ENCODE measurements around the gene KSR1. TPM values are rescaled to one million over a fixed set of nuclear protein-coding genes. Genes with fewer than 3 reads are reported as not detected.
"Not testable (repeated sequence)": the region's sequence is repeated elsewhere in the genome, so short reads cannot be mapped to it uniquely, and the experiment has no call there.

The KSR1 gene
- total and polyA plus RNA-seq, 2 experiments from 2014 or later: 0.98 to 2.5 TPM

GRCh38 chr17:27496971-27497370 lies 40.7 kb downstream of the KSR1 start:
- Histone ChIP-seq H3K27me3 (replicated peaks; ENCODE audit: insufficient read depth) (no peaks in the 10 kb centered on the region), H3K9me3 (ENCODE audit: low read depth) (no peaks in the 10 kb centered on the region), H3F3A (ENCODE audit: insufficient read depth) (no peaks in the 10 kb centered on the region), H3K9me2 (ENCODE audit: insufficient read depth) (no peaks in the 10 kb centered on the region), H3K4me2 (ENCODE audit: unreplicated experiment) (no peak overlapping the region), H3K36me3 (ENCODE audit: low read depth) (no peaks in the 10 kb centered on the region), H4K20me1 (ENCODE audit: insufficient read depth) (no peaks in the 10 kb centered on the region), H3K4me3 (no peak overlapping the region), H3K4me1 (ENCODE audit: insufficient read depth) (peaks cover 13% of the 10 kb centered on the region), H3K27ac (no peak overlapping the region), H2AFZ (no peak overlapping the region), H3K9ac (no peak overlapping the region), H3K79me2 (ENCODE audit: insufficient read depth) (no peaks in the 10 kb centered on the region)
- TF ChIP-seq EZH2 (IDR thresholded peaks at IDR 0.05; ENCODE audit: insufficient read depth, poor library complexity, severe bottlenecking): no peak
- TF ChIP-seq EZH2phosphoT487 (IDR thresholded peaks at IDR 0.05; ENCODE audit: insufficient read depth, low read depth): no peak
- WGBS, 2 experiments (ENCODE audit: low coverage in 1 of 2, low lambda C conversion rate in 2 of 2, missing lambda C conversion rate in 2 of 2): 80 to 86% methylated on average over 9 of the region's 9 CpGs
- in situ Hi-C loops (cut with MboI): loop anchor here (10.0 kb wide), 1 partner anchor 152 kb away; no protein-coding TSS in a partner anchor
- DNase-seq: no peak

- Histone ChIP-seq H3K9me3 (ENCODE audit: low read depth) (no peaks in the 10 kb centered on the region), H3K27ac (no peak overlapping the region), H3K4me1 (ENCODE audit: insufficient read depth) (peaks cover 20% of the 10 kb centered on the region), H4K20me1 (ENCODE audit: insufficient read depth) (no peaks in the 10 kb centered on the region), H3K9ac (no peak overlapping the region), H3K36me3 (ENCODE audit: low read depth) (no peaks in the 10 kb centered on the region), H3K27me3 (replicated peaks; ENCODE audit: insufficient read depth) (no peaks in the 10 kb centered on the region), H3K4me3 (no peak overlapping the region), H3K79me2 (ENCODE audit: insufficient read depth) (no peaks in the 10 kb centered on the region), H3K4me2 (ENCODE audit: unreplicated experiment) (no peak overlapping the region), H2AFZ (no peak overlapping the region), H3F3A (ENCODE audit: insufficient read depth) (no peaks in the 10 kb centered on the region), H3K9me2 (ENCODE audit: insufficient read depth) (no peaks in the 10 kb centered on the region)
- in situ Hi-C loops (cut with MboI): loop anchor here (10.0 kb wide), 1 partner anchor 153 kb away; no protein-coding TSS in a partner anchor
- WGBS, 2 experiments (ENCODE audit: low coverage in 1 of 2, low lambda C conversion rate in 2 of 2, missing lambda C conversion rate in 2 of 2): 70 to 75% methylated on average over 5 of the region's 5 CpGs
- no peak for DNase-seq
- TF ChIP-seq EZH2phosphoT487 (IDR thresholded peaks at IDR 0.05; ENCODE audit: insufficient read depth, low read depth) (no peak), EZH2 (IDR thresholded peaks at IDR 0.05; ENCODE audit: insufficient read depth, poor library complexity, severe bottlenecking) (no peak)
Observed at GRCh38 chr17:27497696-27498095, 41.4 kb downstream of the KSR1 start.

GRCh38 chr17:27498615-27499309 lies 42.5 kb downstream of the KSR1 start:
- 98% methylated on average over 8 of the region's 8 CpGs for WGBS, 2 experiments (ENCODE audit: low coverage in 1 of 2, low lambda C conversion rate in 2 of 2, missing lambda C conversion rate in 2 of 2)
- in situ Hi-C loops (cut with MboI): loop anchor here (10.0 kb wide), 1 partner anchor 154 kb away; no protein-coding TSS in a partner anchor
- H3F3A ChIP-seq (ENCODE audit: insufficient read depth): 0 out of 2 replicates have a peak, but pooled peaks cover 6% of the 10 kb centered on the region
- DNase-seq: no peak
- H2AFZ ChIP-seq: no peak overlapping the region
- no peak for TF ChIP-seq EZH2phosphoT487 (IDR thresholded peaks at IDR 0.05; ENCODE audit: insufficient read depth, low read depth)
- no peak for TF ChIP-seq EZH2 (IDR thresholded peaks at IDR 0.05; ENCODE audit: insufficient read depth, poor library complexity, severe bottlenecking)
- H3K36me3 ChIP-seq (ENCODE audit: low read depth): no peaks in the 10 kb centered on the region
- H3K27ac ChIP-seq: no peak overlapping the region
- no peaks in the 10 kb centered on the region for H4K20me1 ChIP-seq (ENCODE audit: insufficient read depth)
- H3K79me2 ChIP-seq (ENCODE audit: insufficient read depth): no peaks in the 10 kb centered on the region
- no peaks in the 10 kb centered on the region for H3K9me3 ChIP-seq (ENCODE audit: low read depth)
- no peaks in the 10 kb centered on the region for H3K9me2 ChIP-seq (ENCODE audit: insufficient read depth)
- no peak overlapping the region for H3K4me3 ChIP-seq
- no peaks in the 10 kb centered on the region for H3K27me3 ChIP-seq (replicated peaks; ENCODE audit: insufficient read depth)
- H3K4me2 ChIP-seq (ENCODE audit: unreplicated experiment): no peak overlapping the region
- H3K4me1 ChIP-seq (ENCODE audit: insufficient read depth): peaks cover 22% of the 10 kb centered on the region
- H3K9ac ChIP-seq: no peak overlapping the region

- 91 to 92% methylated on average over 11 of the region's 11 CpGs for WGBS, 2 experiments (ENCODE audit: low coverage in 1 of 2, low lambda C conversion rate in 2 of 2, missing lambda C conversion rate in 2 of 2)
- Histone ChIP-seq H3K36me3 (ENCODE audit: low read depth) (no peaks in the 10 kb centered on the region), H3K4me3 (no peak overlapping the region), H3K79me2 (ENCODE audit: insufficient read depth) (no peaks in the 10 kb centered on the region), H2AFZ (no peak overlapping the region), H3K9me3 (ENCODE audit: low read depth) (no peaks in the 10 kb centered on the region), H3K9ac (no peak overlapping the region), H3K27me3 (replicated peaks; ENCODE audit: insufficient read depth) (no peaks in the 10 kb centered on the region), H4K20me1 (ENCODE audit: insufficient read depth) (no peaks in the 10 kb centered on the region), H3K4me2 (ENCODE audit: unreplicated experiment) (no peak overlapping the region), H3F3A (ENCODE audit: insufficient read depth) (0 out of 2 replicates have a peak, but pooled peaks cover 6% of the 10 kb centered on the region), H3K27ac (no peak overlapping the region), H3K4me1 (ENCODE audit: insufficient read depth) (peaks cover 14% of the 10 kb centered on the region), H3K9me2 (ENCODE audit: insufficient read depth) (no peaks in the 10 kb centered on the region)
- no peak for DNase-seq
- TF ChIP-seq EZH2phosphoT487 (IDR thresholded peaks at IDR 0.05; ENCODE audit: insufficient read depth, low read depth): no peak
- TF ChIP-seq EZH2 (IDR thresholded peaks at IDR 0.05; ENCODE audit: insufficient read depth, poor library complexity, severe bottlenecking): no peak
- in situ Hi-C loops (cut with MboI): loop anchor here (10.0 kb wide), 1 partner anchor 155 kb away; no protein-coding TSS in a partner anchor
Observed at GRCh38 chr17:27499451-27500265, 43.4 kb downstream of the KSR1 start.

DNA sequence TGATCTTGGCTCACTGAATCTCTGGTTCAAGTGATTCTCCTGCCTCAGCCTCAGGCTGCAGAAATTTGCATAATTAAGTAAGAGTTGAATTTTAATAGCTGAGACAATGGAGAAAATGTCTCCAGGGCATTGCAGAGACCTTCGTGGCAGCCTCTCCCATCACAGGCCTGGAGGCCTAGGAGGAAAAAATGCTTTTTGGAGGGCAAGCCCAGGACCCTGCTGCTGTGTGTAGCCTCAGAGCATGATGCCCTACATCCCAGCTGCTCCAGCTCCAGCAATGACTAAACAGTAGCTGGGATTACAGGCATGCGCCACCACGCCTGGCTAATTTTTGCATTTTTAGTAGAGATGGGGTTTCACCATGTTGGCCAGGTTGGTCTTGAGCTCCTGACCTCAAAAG lies 45.1 kb downstream of the KSR1 start:
- H3F3A ChIP-seq (ENCODE audit: insufficient read depth); H3K36me3 ChIP-seq (ENCODE audit: low read depth); DNase-seq; H3K9me2 ChIP-seq (ENCODE audit: insufficient read depth); H3K27ac ChIP-seq; in situ Hi-C loops (cut with MboI); H3K9ac ChIP-seq; H2AFZ ChIP-seq; H3K4me2 ChIP-seq (ENCODE audit: unreplicated experiment); H3K4me3 ChIP-seq; H3K9me3 ChIP-seq (ENCODE audit: low read depth); H4K20me1 ChIP-seq (ENCODE audit: insufficient read depth); H3K27me3 ChIP-seq (replicated peaks; ENCODE audit: insufficient read depth); H3K4me1 ChIP-seq (ENCODE audit: insufficient read depth); H3K79me2 ChIP-seq (ENCODE audit: insufficient read depth): not testable (repeated sequence)
- WGBS, 2 experiments (ENCODE audit: low coverage in 1 of 2, low lambda C conversion rate in 2 of 2, missing lambda C conversion rate in 2 of 2): 81 to 86% methylated on average over 3 of the region's 3 CpGs

Data from GM23248 (cell line).